ENCODE results near the gene CEP20.

The CEP20 gene

DNA sequence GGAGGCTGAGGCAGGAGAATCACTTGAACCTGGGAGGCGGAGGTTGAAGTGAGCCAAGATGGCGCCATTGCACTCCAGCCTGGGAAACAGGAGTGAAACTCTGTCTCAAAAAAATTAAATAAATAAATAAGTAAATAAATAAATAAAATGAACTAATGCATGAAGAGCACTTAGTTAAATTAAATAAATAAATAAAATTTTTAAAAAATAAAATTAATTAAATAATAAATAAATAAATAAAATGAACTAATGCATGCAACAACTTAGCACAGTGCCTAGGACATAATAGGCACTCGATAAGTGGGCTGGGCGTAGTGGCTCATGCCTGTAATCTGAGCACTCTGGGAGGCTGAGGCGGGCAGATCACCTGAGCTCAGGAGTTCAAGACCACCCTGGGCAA lies 15.6 kb upstream of the CEP20 start:
- no peaks in the 10 kb centered on the region for H3K79me2 ChIP-seq (ENCODE audit: insufficient read depth, low read length)
- H3K9ac ChIP-seq (ENCODE audit: low read depth, low read length, poor library complexity, severe bottlenecking), result no peak overlapping the region
- H3K27me3 ChIP-seq (ENCODE audit: insufficient read depth, low read length, poor library complexity, severe bottlenecking), result no peaks in the 10 kb centered on the region
- no peak for TF ChIP-seq EZH2phosphoT487 (IDR thresholded peaks at IDR 0.05; ENCODE audit: borderline replicate concordance)
- TF ChIP-seq, protein P1, sequence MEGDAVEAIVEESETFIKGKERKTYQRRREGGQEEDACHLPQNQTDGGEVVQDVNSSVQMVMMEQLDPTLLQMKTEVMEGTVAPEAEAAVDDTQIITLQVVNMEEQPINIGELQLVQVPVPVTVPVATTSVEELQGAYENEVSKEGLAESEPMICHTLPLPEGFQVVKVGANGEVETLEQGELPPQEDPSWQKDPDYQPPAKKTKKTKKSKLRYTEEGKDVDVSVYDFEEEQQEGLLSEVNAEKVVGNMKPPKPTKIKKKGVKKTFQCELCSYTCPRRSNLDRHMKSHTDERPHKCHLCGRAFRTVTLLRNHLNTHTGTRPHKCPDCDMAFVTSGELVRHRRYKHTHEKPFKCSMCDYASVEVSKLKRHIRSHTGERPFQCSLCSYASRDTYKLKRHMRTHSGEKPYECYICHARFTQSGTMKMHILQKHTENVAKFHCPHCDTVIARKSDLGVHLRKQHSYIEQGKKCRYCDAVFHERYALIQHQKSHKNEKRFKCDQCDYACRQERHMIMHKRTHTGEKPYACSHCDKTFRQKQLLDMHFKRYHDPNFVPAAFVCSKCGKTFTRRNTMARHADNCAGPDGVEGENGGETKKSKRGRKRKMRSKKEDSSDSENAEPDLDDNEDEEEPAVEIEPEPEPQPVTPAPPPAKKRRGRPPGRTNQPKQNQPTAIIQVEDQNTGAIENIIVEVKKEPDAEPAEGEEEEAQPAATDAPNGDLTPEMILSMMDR (conservative IDR thresholded peaks at IDR 0.05; ENCODE audit: low read length), result no peak
- no peak overlapping the region for H3K4me3 ChIP-seq (ENCODE audit: low read length, poor library complexity, severe bottlenecking)
- no peak overlapping the region for H3K4me2 ChIP-seq (ENCODE audit: low read depth, low read length, poor library complexity, severe bottlenecking)
- H2AFZ ChIP-seq (ENCODE audit: low read length), result no peak overlapping the region
- H3F3A ChIP-seq (ENCODE audit: low read depth), result no peaks in the 10 kb centered on the region
- H3K4me1 ChIP-seq (ENCODE audit: insufficient read depth, low read length, poor library complexity, severe bottlenecking), result peaks cover 5% of the 10 kb centered on the region
- no peaks in the 10 kb centered on the region for H3K9me2 ChIP-seq (replicated peaks; ENCODE audit: low read depth, low read length)
- no peaks in the 10 kb centered on the region for H3K36me3 ChIP-seq (ENCODE audit: insufficient read depth, low read length)
- no peaks in the 10 kb centered on the region for H4K20me1 ChIP-seq (ENCODE audit: insufficient read depth, low read length, poor library complexity, severe bottlenecking)
- no peaks in the 10 kb centered on the region for H3K9me3 ChIP-seq (ENCODE audit: insufficient read depth, low read depth, low read length)

DNA sequence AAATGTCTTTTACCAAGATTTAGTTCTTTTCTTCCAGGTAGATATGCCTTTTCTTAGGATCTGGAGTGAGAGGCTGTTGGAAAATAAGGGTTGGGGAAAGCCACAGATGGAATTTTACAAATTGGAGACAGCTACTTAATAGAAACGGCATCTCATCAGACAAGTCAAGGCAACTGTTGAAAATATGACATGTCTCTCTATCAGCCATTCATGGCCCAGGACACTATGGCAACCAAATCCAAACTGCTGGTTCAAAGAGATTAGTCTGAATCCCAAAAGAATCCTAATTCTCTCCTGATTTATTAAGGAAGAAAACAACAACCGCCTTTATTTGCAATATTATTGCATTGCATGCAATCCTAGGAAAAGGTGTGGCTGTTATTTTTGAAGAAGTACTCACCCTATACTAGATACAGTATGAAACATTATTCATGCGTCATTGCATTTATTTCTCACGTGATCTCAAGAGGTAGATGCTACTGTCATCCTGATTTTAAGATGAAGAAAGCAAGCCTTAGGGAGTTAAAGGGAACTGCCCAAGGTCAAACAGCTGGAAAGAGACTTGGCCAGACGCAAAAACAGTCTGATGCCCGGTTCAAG lies 12.6 kb upstream of the CEP20 start:
- Histone ChIP-seq H2AFZ (ENCODE audit: low read length) (no peak overlapping the region), H3K79me2 (ENCODE audit: insufficient read depth, low read length) (no peaks in the 10 kb centered on the region), H3K9me3 (ENCODE audit: insufficient read depth, low read depth, low read length) (no peaks in the 10 kb centered on the region), H3K4me3 (ENCODE audit: low read length, poor library complexity, severe bottlenecking) (no peak overlapping the region), H3F3A (ENCODE audit: low read depth) (no peaks in the 10 kb centered on the region), H3K4me1 (ENCODE audit: insufficient read depth, low read length, poor library complexity, severe bottlenecking) (peaks cover 5% of the 10 kb centered on the region), H3K27me3 (ENCODE audit: insufficient read depth, low read length, poor library complexity, severe bottlenecking) (no peaks in the 10 kb centered on the region), H3K36me3 (ENCODE audit: insufficient read depth, low read length) (no peaks in the 10 kb centered on the region), H4K20me1 (ENCODE audit: insufficient read depth, low read length, poor library complexity, severe bottlenecking) (no peaks in the 10 kb centered on the region), H3K4me2 (ENCODE audit: low read depth, low read length, poor library complexity, severe bottlenecking) (no peak overlapping the region), H3K9ac (ENCODE audit: low read depth, low read length, poor library complexity, severe bottlenecking) (no peak overlapping the region), H3K9me2 (replicated peaks; ENCODE audit: low read depth, low read length) (no peaks in the 10 kb centered on the region)
- no peak for TF ChIP-seq EZH2phosphoT487 (IDR thresholded peaks at IDR 0.05; ENCODE audit: borderline replicate concordance)
- TF ChIP-seq, protein P1 (conservative IDR thresholded peaks at IDR 0.05; ENCODE audit: low read length), result no peak

DNA sequence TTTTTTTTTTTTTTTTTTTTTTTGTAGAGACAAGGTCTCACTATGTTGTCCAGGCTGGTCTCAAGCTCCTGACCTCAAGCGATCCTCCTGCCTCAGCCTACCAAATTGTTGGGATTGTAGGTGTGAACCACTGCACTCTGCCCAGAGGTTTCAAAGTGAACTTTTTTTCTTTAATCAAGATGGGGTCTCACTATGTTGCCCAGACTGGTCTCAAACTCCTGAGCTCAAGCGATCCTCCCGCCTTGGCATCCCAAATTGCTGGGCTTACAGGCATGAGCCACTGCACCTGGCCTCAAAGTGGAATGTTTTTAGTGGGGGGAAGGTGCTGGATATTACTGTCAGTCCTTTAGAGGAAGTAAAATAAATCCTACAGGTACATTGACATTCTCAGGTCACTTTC lies 12.0 kb upstream of the CEP20 start:
- Histone ChIP-seq H3K79me2 (ENCODE audit: insufficient read depth, low read length) (no peaks in the 10 kb centered on the region), H3K9ac (ENCODE audit: low read depth, low read length, poor library complexity, severe bottlenecking) (no peak overlapping the region), H3K4me2 (ENCODE audit: low read depth, low read length, poor library complexity, severe bottlenecking) (no peak overlapping the region), H3F3A (ENCODE audit: low read depth) (no peaks in the 10 kb centered on the region), H3K4me1 (ENCODE audit: insufficient read depth, low read length, poor library complexity, severe bottlenecking) (peaks cover 5% of the 10 kb centered on the region), H3K36me3 (ENCODE audit: insufficient read depth, low read length) (no peaks in the 10 kb centered on the region), H4K20me1 (ENCODE audit: insufficient read depth, low read length, poor library complexity, severe bottlenecking) (no peaks in the 10 kb centered on the region), H3K9me3 (ENCODE audit: insufficient read depth, low read depth, low read length) (no peaks in the 10 kb centered on the region), H2AFZ (ENCODE audit: low read length) (no peak overlapping the region), H3K9me2 (replicated peaks; ENCODE audit: low read depth, low read length) (no peaks in the 10 kb centered on the region), H3K27me3 (ENCODE audit: insufficient read depth, low read length, poor library complexity, severe bottlenecking) (no peaks in the 10 kb centered on the region), H3K4me3 (ENCODE audit: low read length, poor library complexity, severe bottlenecking) (no peak overlapping the region)
- TF ChIP-seq EZH2phosphoT487 (IDR thresholded peaks at IDR 0.05; ENCODE audit: borderline replicate concordance), result no peak
- TF ChIP-seq, protein P1 (conservative IDR thresholded peaks at IDR 0.05; ENCODE audit: low read length), result no peak

Data from Loucy (cell line).